SJCRH30 (cell line): Measurements from ENCODE around the gene LINS1. TPM values are rescaled to one million over a fixed set of nuclear protein-coding genes. Genes with fewer than 3 reads are reported as not detected.

Source experiments
- DNase-seq, 2 experiments: peaks; one replicate each; pipeline ENCODE4 v3.0.0-alpha.2; 2015 to 2020
- H3K27ac ChIP-seq: fragments of 250-450 bp; sonication (Bioruptor Pico); 2 replicates; pipeline ENCODE4 v1.5.1; 2020; ENCODE audit warnings: mild to moderate bottlenecking, moderate library complexity
- H3K27me3 ChIP-seq: fragments of 250-450 bp; sonication (Bioruptor Pico); 2 replicates; pipeline ENCODE4 v1.5.1; 2020; ENCODE audit warnings: mild to moderate bottlenecking, moderate library complexity
- H3K36me3 ChIP-seq: fragments of 250-450 bp; sonication (Bioruptor Pico); 2 replicates; pipeline ENCODE4 v1.5.1; 2020; ENCODE audit warnings: mild to moderate bottlenecking, moderate library complexity
- H3K4me1 ChIP-seq: fragments of 250-450 bp; sonication (Bioruptor Pico); 2 replicates; pipeline ENCODE4 v1.5.1; 2020; ENCODE audit warnings: mild to moderate bottlenecking, moderate library complexity
- H3K4me3 ChIP-seq: fragments of 250-450 bp; sonication (Bioruptor Pico); 2 replicates; pipeline ENCODE4 v1.5.1; 2020; ENCODE audit warnings: mild to moderate bottlenecking, moderate library complexity
- H3K9me3 ChIP-seq: fragments of 250-450 bp; sonication (Bioruptor Pico); replicated peaks from 2 replicates; pipeline ENCODE4 v1.5.1; 2020; ENCODE audit warnings: mild to moderate bottlenecking, moderate library complexity
- total RNA-seq: library from RNA; depleted of rRNA; stranded (reverse); fragments of >200 nt; shearing (Covaris generic); gene quantifications from 2 replicates; pipeline ENCODE4 v1.2.3, GENCODE V29; 2014

LINS1 gene
- total RNA-seq, 1 experiment from 2014 or later = 27.8 TPM

- no peaks in the 10 kb centered on the region for H3K4me1 ChIP-seq
- H3K4me3 ChIP-seq = no peak overlapping the region
- no peak overlapping the region for H3K27ac ChIP-seq
- DNase-seq = no peak
- no peaks in the 10 kb centered on the region for H3K9me3 ChIP-seq
- H3K27me3 ChIP-seq = no peaks in the 10 kb centered on the region
- H3K36me3 ChIP-seq = peaks cover 6% of the 10 kb centered on the region; the same call in 1 of the 2 replicates
These were observed 21.3 kb upstream of the LINS1 start for GRCh38 chr15:100623301-100623700.

GRCh38 chr15:100616700-100617099, 14.7 kb upstream of the LINS1 start:
- peaks cover 36% of the 10 kb centered on the region for H3K36me3 ChIP-seq
- no peaks in the 10 kb centered on the region for H3K4me1 ChIP-seq
- no peak overlapping the region for H3K4me3 ChIP-seq
- H3K27me3 ChIP-seq = no peaks in the 10 kb centered on the region
- no peak for DNase-seq
- H3K9me3 ChIP-seq = no peaks in the 10 kb centered on the region
- no peak overlapping the region for H3K27ac ChIP-seq

- H3K36me3 ChIP-seq = peaks cover 39% of the 10 kb centered on the region
- H3K4me1 ChIP-seq = no peaks in the 10 kb centered on the region
- no peak overlapping the region for H3K4me3 ChIP-seq
- H3K9me3 ChIP-seq = no peaks in the 10 kb centered on the region
- no peak overlapping the region for H3K27ac ChIP-seq
- DNase-seq = no peak
- H3K27me3 ChIP-seq = no peaks in the 10 kb centered on the region
These were observed 13.8 kb upstream of the LINS1 start for GRCh38 chr15:100615801-100616200.

GRCh38 chr15:100614918-100615317, 12.9 kb upstream of the LINS1 start:
- Histone ChIP-seq H3K9me3 (no peaks in the 10 kb centered on the region), H3K4me3 (no peak overlapping the region), H3K27me3 (no peaks in the 10 kb centered on the region), H3K36me3 (peaks cover 43% of the 10 kb centered on the region), H3K4me1 (no peaks in the 10 kb centered on the region), H3K27ac (no peak overlapping the region)
- no peak for DNase-seq

- no peaks in the 10 kb centered on the region for H3K4me1 ChIP-seq
- H3K27me3 ChIP-seq = no peaks in the 10 kb centered on the region
- no peaks in the 10 kb centered on the region for H3K9me3 ChIP-seq
- no peak overlapping the region for H3K27ac ChIP-seq
- DNase-seq = no peak
- H3K36me3 ChIP-seq = peaks cover 45% of the 10 kb centered on the region
- H3K4me3 ChIP-seq = no peak overlapping the region
These were observed 12.4 kb upstream of the LINS1 start for GRCh38 chr15:100614336-100614735.

- no peak overlapping the region for H3K27ac ChIP-seq
- H3K4me1 ChIP-seq = no peaks in the 10 kb centered on the region
- no peaks in the 10 kb centered on the region for H3K9me3 ChIP-seq
- no peak for DNase-seq
- peaks cover 42% of the 10 kb centered on the region for H3K36me3 ChIP-seq
- H3K27me3 ChIP-seq = no peaks in the 10 kb centered on the region
- no peak overlapping the region for H3K4me3 ChIP-seq
These were observed 11.2 kb upstream of the LINS1 start for GRCh38 chr15:100613208-100613607.

GRCh38 chr15:100612539-100612938, 10.6 kb upstream of the LINS1 start:
- Histone ChIP-seq H3K4me3 (no peak overlapping the region), H3K27ac (no peak overlapping the region), H3K36me3 (peaks cover 45% of the 10 kb centered on the region), H3K9me3 (no peaks in the 10 kb centered on the region), H3K4me1 (no peaks in the 10 kb centered on the region), H3K27me3 (no peaks in the 10 kb centered on the region)
- DNase-seq = no peak

- H3K9me3 ChIP-seq = no peaks in the 10 kb centered on the region
- peak in 1 of 2 experiments; percentile 70 for DNase-seq
- H3K4me3 ChIP-seq = peak overlapping the region; percentile 84
- H3K27me3 ChIP-seq = no peaks in the 10 kb centered on the region
- H3K36me3 ChIP-seq = peaks cover under 1% of the 10 kb centered on the region
- peak overlapping the region; percentile 14; the same call in 1 of the 2 replicates for H3K27ac ChIP-seq
- H3K4me1 ChIP-seq = peaks cover 8% of the 10 kb centered on the region
These were observed 924 bp upstream of the LINS1 start for GRCh38 chr15:100602823-100603393.

GRCh38 chr15:100601617-100602063, 344 bp downstream of the LINS1 start:
- Histone ChIP-seq H3K27me3 (no peaks in the 10 kb centered on the region), H3K4me3 (peak overlapping the region; percentile 84), H3K27ac (peak overlapping the region; percentile 28; the same call in 1 of the 2 replicates), H3K4me1 (peaks cover 8% of the 10 kb centered on the region), H3K9me3 (no peaks in the 10 kb centered on the region), H3K36me3 (no peaks in the 10 kb centered on the region; the same call in 1 of the 2 replicates)
- no peak for DNase-seq

- peak overlapping the region; percentile 84 for H3K4me3 ChIP-seq
- no peaks in the 10 kb centered on the region; the same call in 1 of the 2 replicates for H3K36me3 ChIP-seq
- H3K27ac ChIP-seq = no peak overlapping the region; the same call in 1 of the 2 replicates
- peak; percentile 8 to 33 for DNase-seq
- H3K9me3 ChIP-seq = no peaks in the 10 kb centered on the region
- H3K4me1 ChIP-seq = peaks cover 8% of the 10 kb centered on the region
- no peaks in the 10 kb centered on the region for H3K27me3 ChIP-seq
These were observed 821 bp downstream of the LINS1 start for GRCh38 chr15:100601163-100601562.

GRCh38 chr15:100598655-100599054, 3.3 kb downstream of the LINS1 start:
- no peak overlapping the region for H3K4me3 ChIP-seq
- DNase-seq = no peak
- H3K27ac ChIP-seq = no peak overlapping the region
- no peaks in the 10 kb centered on the region for H3K36me3 ChIP-seq
- H3K4me1 ChIP-seq = peaks cover 3% of the 10 kb centered on the region
- H3K9me3 ChIP-seq = no peaks in the 10 kb centered on the region
- H3K27me3 ChIP-seq = no peaks in the 10 kb centered on the region

- H3K27me3 ChIP-seq = no peaks in the 10 kb centered on the region
- H3K36me3 ChIP-seq = no peaks in the 10 kb centered on the region
- H3K27ac ChIP-seq = no peak overlapping the region
- H3K9me3 ChIP-seq = no peaks in the 10 kb centered on the region
- no peak overlapping the region for H3K4me3 ChIP-seq
- H3K4me1 ChIP-seq = 0 out of 2 replicates have a peak, but pooled peaks cover 3% of the 10 kb centered on the region
- no peak for DNase-seq
These were observed 4.1 kb downstream of the LINS1 start for GRCh38 chr15:100597862-100598261.

GRCh38 chr15:100596792-100597191, 5.2 kb downstream of the LINS1 start:
- H3K27me3 ChIP-seq = no peaks in the 10 kb centered on the region
- no peak overlapping the region for H3K27ac ChIP-seq
- no peaks in the 10 kb centered on the region for H3K9me3 ChIP-seq
- H3K4me3 ChIP-seq = no peak overlapping the region
- H3K4me1 ChIP-seq = 0 out of 2 replicates have a peak, but pooled peaks cover 3% of the 10 kb centered on the region
- no peaks in the 10 kb centered on the region for H3K36me3 ChIP-seq
- no peak for DNase-seq

- Histone ChIP-seq H3K36me3 (no peaks in the 10 kb centered on the region), H3K27ac (no peak overlapping the region), H3K4me1 (0 out of 2 replicates have a peak, but pooled peaks cover 3% of the 10 kb centered on the region), H3K27me3 (no peaks in the 10 kb centered on the region), H3K4me3 (no peak overlapping the region), H3K9me3 (no peaks in the 10 kb centered on the region)
- no peak for DNase-seq
These were observed 6.0 kb downstream of the LINS1 start for GRCh38 chr15:100595964-100596363.

GRCh38 chr15:100593431-100593830, 8.6 kb downstream of the LINS1 start:
- Histone ChIP-seq H3K4me3 (no peak overlapping the region), H3K27me3 (no peaks in the 10 kb centered on the region), H3K27ac (no peak overlapping the region), H3K4me1 (0 out of 2 replicates have a peak, but pooled peaks cover 3% of the 10 kb centered on the region), H3K9me3 (peaks cover 17% of the 10 kb centered on the region), H3K36me3 (0 out of 2 replicates have a peak, but pooled peaks cover 1% of the 10 kb centered on the region)
- DNase-seq = no peak

GRCh38 chr15:100592898-100593297, 9.1 kb downstream of the LINS1 start:
- Histone ChIP-seq H3K4me3 (no peak overlapping the region), H3K36me3 (0 out of 2 replicates have a peak, but pooled peaks cover 2% of the 10 kb centered on the region), H3K9me3 (peaks cover 23% of the 10 kb centered on the region), H3K4me1 (0 out of 2 replicates have a peak, but pooled peaks cover 3% of the 10 kb centered on the region), H3K27me3 (no peaks in the 10 kb centered on the region), H3K27ac (no peak overlapping the region)
- DNase-seq = peak; percentile 62 to 77
